ENCODE measurements around the gene ARHGAP23.

ARHGAP23 gene

GRCh38 chr17:38533866-38534497 lies 105.7 kb downstream of the ARHGAP23 start:
- peak; percentile 64 for DNase-seq

GRCh38 chr17:38534498-38534885 lies 106.2 kb downstream of the ARHGAP23 start:
- DNase-seq = no peak

- DNase-seq = peak; percentile 51
Observed at GRCh38 chr17:38535886-38536285, 107.6 kb downstream of the ARHGAP23 start.

GRCh38 chr17:38536661-38537060 lies 108.4 kb downstream of the ARHGAP23 start:
- DNase-seq = peak; percentile 43

GRCh38 chr17:38538906-38539305 lies 110.6 kb downstream of the ARHGAP23 start:
- peak; percentile 41 for DNase-seq

- peak; percentile 47 for DNase-seq
Observed at GRCh38 chr17:38539386-38539785, 111.1 kb downstream of the ARHGAP23 start.

GRCh38 chr17:38540514-38541045 lies 112.3 kb downstream of the ARHGAP23 start:
- peak; percentile 50 for DNase-seq

GRCh38 chr17:38541281-38541680 lies 113.0 kb downstream of the ARHGAP23 start:
- DNase-seq = peak; percentile 52

GRCh38 chr17:38542286-38542685 lies 114.0 kb downstream of the ARHGAP23 start:
- peak; percentile 52 for DNase-seq

- no peak for DNase-seq
Observed at GRCh38 chr17:38543403-38544174, 115.3 kb downstream of the ARHGAP23 start.

GRCh38 chr17:38544175-38544838 lies 116.0 kb downstream of the ARHGAP23 start:
- DNase-seq = no peak

- no peak for DNase-seq
Observed at GRCh38 chr17:38544839-38545209, 116.6 kb downstream of the ARHGAP23 start.

GRCh38 chr17:38545531-38546225 lies 117.4 kb downstream of the ARHGAP23 start:
- DNase-seq = no peak

GRCh38 chr17:38546396-38546795 lies 118.1 kb downstream of the ARHGAP23 start:
- no peak for DNase-seq

GRCh38 chr17:38547444-38547843 lies 119.2 kb downstream of the ARHGAP23 start:
- DNase-seq = no peak

- DNase-seq = no peak
Observed at GRCh38 chr17:38549285-38549684, 121.0 kb downstream of the ARHGAP23 start.

GRCh38 chr17:38550661-38551060 lies 122.4 kb downstream of the ARHGAP23 start:
- no peak for DNase-seq

- no peak for DNase-seq
Observed at GRCh38 chr17:38551121-38551520, 122.9 kb downstream of the ARHGAP23 start.

- no peak for DNase-seq
Observed at GRCh38 chr17:38552343-38552742, 124.1 kb downstream of the ARHGAP23 start.

- DNase-seq = no peak
Observed at GRCh38 chr17:38554430-38555350, 126.4 kb downstream of the ARHGAP23 start.

- DNase-seq = no peak
Observed at GRCh38 chr17:38556239-38556638, 128.0 kb downstream of the ARHGAP23 start.

GRCh38 chr17:38557396-38557795 lies 129.1 kb downstream of the ARHGAP23 start:
- no peak for DNase-seq

All from islet precursor cell (in vitro differentiated cells).